ENCODE data around the gene HSPG2.
"Not testable (repeated sequence)": the region's sequence is repeated elsewhere in the genome, so short reads cannot be mapped to it uniquely, and the experiment has no call there.

HSPG2 gene

GRCh38 chr1:21821385-21822019 is 115.6 kb downstream of the HSPG2 start:
- DNase-seq = no peak

- DNase-seq = no peak
These were observed 116.4 kb downstream of the HSPG2 start for GRCh38 chr1:21820597-21821232.

GRCh38 chr1:21818656-21819055 is 118.5 kb downstream of the HSPG2 start:
- DNase-seq = peak in 1 of 4 experiments; percentile 6

GRCh38 chr1:21816602-21817302 is 120.4 kb downstream of the HSPG2 start:
- DNase-seq = no peak

GRCh38 chr1:21815724-21816321 is 121.3 kb downstream of the HSPG2 start:
- DNase-seq = no peak

- DNase-seq = no peak
These were observed 122.0 kb downstream of the HSPG2 start for GRCh38 chr1:21814981-21815582.

GRCh38 chr1:21814241-21814918 is 122.7 kb downstream of the HSPG2 start:
- DNase-seq = peak in 2 of 4 experiments; percentile 7 to 46

- DNase-seq = no peak
These were observed 123.6 kb downstream of the HSPG2 start for GRCh38 chr1:21813542-21813941.

- no peak for DNase-seq
These were observed 125.2 kb downstream of the HSPG2 start, which contains the start of gene LDLRAD2 for GRCh38 chr1:21811875-21812305. Gene LDLRAD2 (plus strand): TSS chr1:21812265. CDS start chr1:21812452, 187 bp downstream.

- no peak for DNase-seq
These were observed 132.6 kb downstream of the HSPG2 start for GRCh38 chr1:21804536-21804935.

GRCh38 chr1:21801100-21801499 is 136.0 kb downstream of the HSPG2 start:
- DNase-seq = no peak

GRCh38 chr1:21799730-21800129 is 137.4 kb downstream of the HSPG2 start:
- no peak for DNase-seq

GRCh38 chr1:21795075-21795474 is 142.0 kb downstream of the HSPG2 start:
- no peak for DNase-seq

GRCh38 chr1:21794656-21795055 is 142.5 kb downstream of the HSPG2 start:
- no peak for DNase-seq

GRCh38 chr1:21793104-21793503 is 144.0 kb downstream of the HSPG2 start:
- no peak for DNase-seq

GRCh38 chr1:21786640-21787039 is 150.5 kb downstream of the HSPG2 start:
- DNase-seq = no peak

- not testable (repeated sequence) for DNase-seq
These were observed 151.3 kb downstream of the HSPG2 start for GRCh38 chr1:21785764-21786163.

GRCh38 chr1:21783679-21784603 is 153.2 kb downstream of the HSPG2 start:
- DNase-seq = no peak

- peak; percentile 91 to 96 (median 93) for DNase-seq
These were observed 154.0 kb downstream of the HSPG2 start, which contains the start of gene USP48 for GRCh38 chr1:21782868-21783678. Gene USP48 (minus strand): TSS chr1:21783149. CDS start chr1:21782957, 192 bp downstream.

GRCh38 chr1:21782349-21782867 is 154.7 kb downstream of the HSPG2 start:
- peak in 2 of 4 experiments; percentile 24 to 34 for DNase-seq

All from activated naive CD4-positive, alpha-beta T cell (primary cell).